Upper lobe of right lung (tissue), 1 donor: Measurements from ENCODE around the gene SOX2. TPM values are rescaled to one million over a fixed set of nuclear protein-coding genes. Genes with fewer than 3 reads are reported as not detected.
A peak's percentile ranks its signal among the peaks of the same experiment; 100 is the strongest.

Source experiments
- ATAC-seq: fragments of 200-7000 bp; cut with Tn5 transposase; one replicate; pipeline ENCODE4 v1.9.1; 2020; ENCODE audit warnings: mild to moderate bottlenecking, moderate library complexity
- DNase-seq: peaks from one replicate; pipeline ENCODE4 v3.0.0-alpha.2; 2020
- H3K27ac ChIP-seq: fragments of 200-600 bp; one replicate; pipeline ENCODE4 v1.8.0; 2022
- H3K27me3 ChIP-seq: fragments of 200-600 bp; one replicate; pipeline ENCODE4 v1.8.0; 2022; ENCODE audit warnings: mild to moderate bottlenecking
- H3K36me3 ChIP-seq: fragments of 200-600 bp; one replicate; pipeline ENCODE4 v1.8.0; 2022
- H3K4me1 ChIP-seq: fragments of 200-600 bp; one replicate; pipeline ENCODE4 v1.8.0; 2022
- H3K4me3 ChIP-seq: fragments of 200-600 bp; one replicate; pipeline ENCODE4 v1.8.0; 2022; ENCODE audit warnings: mild to moderate bottlenecking
- H3K9me3 ChIP-seq: fragments of 200-600 bp; one replicate; pipeline ENCODE4 v1.8.0; 2022
- intact Hi-C: fragments of 100-400 bp; cut with DNase I; formaldehyde crosslinking; loops from one replicate; pipeline ENCODE4 v1.11.0; 2022
- total RNA-seq: library from RNA; stranded (reverse); fragmentation: NEBNext Ultra II Directional; extraction: Animal tissue kit (Norgen Biotek cat#: 25700); gene quantifications from one replicate; pipeline ENCODE4 v1.2.1, GENCODE V29; 2021
- TF ChIP-seq, protein P1 (sequence below): fragments of 200-600 bp; IDR thresholded peaks from one replicate; pipeline ENCODE4 v1.8.0; 2022; ENCODE audit warnings: antibody characterized with exemption
- donor health status: DM: no; HTN: yes; CAD: no; lungs with severe emphysema.

Gene SOX2
- total RNA-seq, 1 donor from 2014 or later, result 0.20 TPM

DNA sequence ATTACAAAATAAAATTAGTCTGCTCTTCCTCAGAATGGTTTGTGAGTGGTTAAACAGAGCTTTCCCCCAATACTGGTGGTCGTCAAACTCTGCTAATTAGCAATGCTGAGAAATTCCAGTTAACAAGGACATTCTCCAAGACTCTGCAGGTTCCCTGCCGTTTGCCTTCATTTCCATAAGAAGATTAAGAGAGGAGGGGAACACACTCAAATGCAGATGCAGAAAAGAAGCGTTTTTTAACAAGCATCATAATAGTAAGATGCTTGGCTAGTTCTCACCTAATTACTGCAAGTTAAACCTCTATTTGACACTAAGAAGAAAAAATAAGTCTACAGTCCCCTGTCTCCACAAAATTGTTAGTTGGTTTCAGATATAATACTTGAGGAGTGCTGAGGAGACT, 3.7 kb upstream of the SOX2 start:
- Histone ChIP-seq H3K9me3 (no peaks in the 10 kb centered on the region), H3K4me1 (peaks cover 12% of the 10 kb centered on the region), H3K27me3 (peaks cover 98% of the 10 kb centered on the region), H3K36me3 (no peaks in the 10 kb centered on the region), H3K4me3 (no peak overlapping the region), H3K27ac (no peak overlapping the region)
- TF ChIP-seq, protein P1, sequence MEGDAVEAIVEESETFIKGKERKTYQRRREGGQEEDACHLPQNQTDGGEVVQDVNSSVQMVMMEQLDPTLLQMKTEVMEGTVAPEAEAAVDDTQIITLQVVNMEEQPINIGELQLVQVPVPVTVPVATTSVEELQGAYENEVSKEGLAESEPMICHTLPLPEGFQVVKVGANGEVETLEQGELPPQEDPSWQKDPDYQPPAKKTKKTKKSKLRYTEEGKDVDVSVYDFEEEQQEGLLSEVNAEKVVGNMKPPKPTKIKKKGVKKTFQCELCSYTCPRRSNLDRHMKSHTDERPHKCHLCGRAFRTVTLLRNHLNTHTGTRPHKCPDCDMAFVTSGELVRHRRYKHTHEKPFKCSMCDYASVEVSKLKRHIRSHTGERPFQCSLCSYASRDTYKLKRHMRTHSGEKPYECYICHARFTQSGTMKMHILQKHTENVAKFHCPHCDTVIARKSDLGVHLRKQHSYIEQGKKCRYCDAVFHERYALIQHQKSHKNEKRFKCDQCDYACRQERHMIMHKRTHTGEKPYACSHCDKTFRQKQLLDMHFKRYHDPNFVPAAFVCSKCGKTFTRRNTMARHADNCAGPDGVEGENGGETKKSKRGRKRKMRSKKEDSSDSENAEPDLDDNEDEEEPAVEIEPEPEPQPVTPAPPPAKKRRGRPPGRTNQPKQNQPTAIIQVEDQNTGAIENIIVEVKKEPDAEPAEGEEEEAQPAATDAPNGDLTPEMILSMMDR, result no peak
- no peak for DNase-seq
- ATAC-seq, result no peak
- intact Hi-C loops, result loop anchor here (10.0 kb wide), 1 partner anchor 977 kb away; no protein-coding TSS in a partner anchor

DNA sequence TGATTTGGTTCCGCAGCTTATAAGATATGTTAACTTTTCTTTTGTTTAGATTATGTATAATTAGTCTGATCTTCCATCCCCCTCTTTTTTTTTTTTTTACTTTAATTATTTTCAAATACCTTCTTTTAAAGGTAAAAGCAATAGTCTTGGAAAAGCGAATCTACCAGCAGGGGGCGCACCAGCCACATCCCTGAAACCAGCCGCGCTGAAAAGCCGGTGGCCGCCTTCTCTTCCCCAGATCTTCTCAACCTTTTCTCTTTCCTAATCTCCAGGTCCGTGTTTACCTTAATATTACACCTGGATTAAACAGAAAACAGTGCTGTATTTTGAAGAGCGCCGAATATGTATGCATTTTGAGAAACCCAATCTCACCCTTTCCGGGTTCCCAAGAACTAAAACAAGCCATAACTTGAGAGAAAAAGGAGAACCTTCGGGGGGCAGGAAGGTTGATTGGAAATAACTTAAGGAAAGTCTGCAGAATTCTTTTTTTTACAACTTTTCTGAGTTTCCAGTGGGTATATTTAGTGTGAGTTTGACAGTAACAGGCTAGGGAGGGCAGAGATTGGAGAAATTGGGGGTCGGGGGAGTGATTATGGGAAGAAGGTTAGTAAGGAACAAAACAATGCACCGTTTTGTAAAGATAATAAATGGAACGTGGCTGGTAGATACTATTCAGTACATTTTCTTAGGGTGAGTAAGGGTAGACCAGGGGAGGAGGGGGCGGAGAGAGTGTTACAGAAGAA, 2.0 kb upstream of the SOX2 start:
- peak; percentile 83 for DNase-seq
- TF ChIP-seq, protein P1, result peak; percentile 83
- H3K4me3 ChIP-seq, result no peak overlapping the region
- no peaks in the 10 kb centered on the region for H3K36me3 ChIP-seq
- H3K27ac ChIP-seq, result no peak overlapping the region
- peaks cover 12% of the 10 kb centered on the region for H3K4me1 ChIP-seq
- no peaks in the 10 kb centered on the region for H3K9me3 ChIP-seq
- intact Hi-C loops, result loop anchor here (10.0 kb wide), 1 partner anchor 975 kb away; no protein-coding TSS in a partner anchor
- ATAC-seq, result peak; percentile 67
- H3K27me3 ChIP-seq, result peaks cover 98% of the 10 kb centered on the region

DNA sequence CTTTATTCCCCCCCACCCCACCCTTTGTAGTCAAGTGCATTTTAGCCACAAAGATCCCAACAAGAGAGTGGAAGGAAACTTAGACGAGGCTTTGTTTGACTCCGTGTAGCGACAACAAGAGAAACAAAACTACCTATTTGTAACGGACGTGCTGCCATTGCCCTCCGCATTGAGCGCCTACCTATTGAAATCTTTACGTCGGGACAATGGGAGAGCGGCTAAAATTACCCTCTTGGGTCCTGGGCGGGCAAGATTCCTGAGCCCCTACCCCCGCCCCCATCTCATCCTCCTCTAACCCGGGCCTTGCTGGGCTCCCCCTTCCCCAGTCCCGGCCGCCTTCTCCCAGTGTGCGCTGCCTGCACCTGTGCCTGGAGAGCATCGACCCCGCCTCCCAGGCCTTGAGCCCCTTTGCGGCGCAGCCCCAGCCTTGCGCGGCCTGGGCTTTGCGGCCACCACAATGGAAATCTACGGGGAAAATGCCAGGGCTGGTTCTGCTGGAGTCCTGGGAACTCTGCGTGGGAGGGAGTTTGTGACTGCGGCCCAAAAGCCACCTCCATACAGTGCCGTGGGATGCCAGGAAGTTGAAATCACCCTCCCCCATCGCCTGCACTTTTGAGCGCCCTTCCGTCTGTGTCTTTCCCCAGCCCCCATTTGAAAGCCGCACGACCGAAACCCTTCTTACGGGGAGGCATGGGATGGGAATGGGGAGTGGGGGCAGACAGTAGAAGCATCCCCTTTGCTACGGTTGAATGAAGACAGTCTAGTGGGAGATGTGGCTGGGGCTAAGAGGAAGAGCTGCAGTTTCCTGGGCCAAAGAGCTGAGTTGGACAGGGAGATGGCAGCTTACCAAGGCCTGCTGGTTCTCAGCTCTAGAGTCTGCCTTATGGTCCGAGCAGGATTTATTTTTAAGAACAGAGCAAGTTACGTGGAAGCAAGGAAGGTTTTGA, 1.1 kb upstream of the SOX2 start:
- Histone ChIP-seq H3K27me3 (peaks cover 98% of the 10 kb centered on the region), H3K4me3 (no peak overlapping the region), H3K9me3 (no peaks in the 10 kb centered on the region), H3K27ac (no peak overlapping the region), H3K36me3 (no peaks in the 10 kb centered on the region), H3K4me1 (peaks cover 12% of the 10 kb centered on the region)
- ATAC-seq, result peak; percentile 6
- no peak for DNase-seq
- TF ChIP-seq, protein P1, result no peak
- intact Hi-C loops, result no loop called here

DNA sequence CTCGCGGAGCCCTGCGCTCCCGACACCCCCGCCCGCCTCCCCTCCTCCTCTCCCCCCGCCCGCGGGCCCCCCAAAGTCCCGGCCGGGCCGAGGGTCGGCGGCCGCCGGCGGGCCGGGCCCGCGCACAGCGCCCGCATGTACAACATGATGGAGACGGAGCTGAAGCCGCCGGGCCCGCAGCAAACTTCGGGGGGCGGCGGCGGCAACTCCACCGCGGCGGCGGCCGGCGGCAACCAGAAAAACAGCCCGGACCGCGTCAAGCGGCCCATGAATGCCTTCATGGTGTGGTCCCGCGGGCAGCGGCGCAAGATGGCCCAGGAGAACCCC, 464 bp downstream of the SOX2 start:
- intact Hi-C loops, result no loop called here
- Histone ChIP-seq H3K36me3 (no peaks in the 10 kb centered on the region), H3K4me3 (peak overlapping the region; percentile 31), H3K27ac (no peak overlapping the region), H3K27me3 (peaks cover 98% of the 10 kb centered on the region), H3K4me1 (peaks cover 12% of the 10 kb centered on the region), H3K9me3 (no peaks in the 10 kb centered on the region)
- ATAC-seq (no peak), DNase-seq (no peak)
- TF ChIP-seq, protein P1, result no peak

DNA sequence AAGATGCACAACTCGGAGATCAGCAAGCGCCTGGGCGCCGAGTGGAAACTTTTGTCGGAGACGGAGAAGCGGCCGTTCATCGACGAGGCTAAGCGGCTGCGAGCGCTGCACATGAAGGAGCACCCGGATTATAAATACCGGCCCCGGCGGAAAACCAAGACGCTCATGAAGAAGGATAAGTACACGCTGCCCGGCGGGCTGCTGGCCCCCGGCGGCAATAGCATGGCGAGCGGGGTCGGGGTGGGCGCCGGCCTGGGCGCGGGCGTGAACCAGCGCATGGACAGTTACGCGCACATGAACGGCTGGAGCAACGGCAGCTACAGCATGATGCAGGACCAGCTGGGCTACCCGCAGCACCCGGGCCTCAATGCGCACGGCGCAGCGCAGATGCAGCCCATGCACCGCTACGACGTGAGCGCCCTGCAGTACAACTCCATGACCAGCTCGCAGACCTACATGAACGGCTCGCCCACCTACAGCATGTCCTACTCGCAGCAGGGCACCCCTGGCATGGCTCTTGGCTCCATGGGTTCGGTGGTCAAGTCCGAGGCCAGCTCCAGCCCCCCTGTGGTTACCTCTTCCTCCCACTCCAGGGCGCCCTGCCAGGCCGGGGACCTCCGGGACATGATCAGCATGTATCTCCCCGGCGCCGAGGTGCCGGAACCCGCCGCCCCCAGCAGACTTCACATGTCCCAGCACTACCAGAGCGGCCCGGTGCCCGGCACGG, 991 bp downstream of the SOX2 start:
- Histone ChIP-seq H3K27ac (no peak overlapping the region), H3K27me3 (peaks cover 98% of the 10 kb centered on the region), H3K9me3 (no peaks in the 10 kb centered on the region), H3K4me1 (peaks cover 12% of the 10 kb centered on the region), H3K4me3 (peak overlapping the region; percentile 31), H3K36me3 (no peaks in the 10 kb centered on the region)
- TF ChIP-seq, protein P1, result no peak
- peak; percentile 49 for ATAC-seq
- peak; percentile 61 for DNase-seq
- intact Hi-C loops, result no loop called here
